M059J (cell line): Measurements from ENCODE around the gene DDX46. TPM values are rescaled to one million over a fixed set of nuclear protein-coding genes. Genes with fewer than 3 reads are reported as not detected.
"Not testable (repeated sequence)": the region's sequence is repeated elsewhere in the genome, so short reads cannot be mapped to it uniquely, and the experiment has no call there.

Source experiments
- DNase-seq: peaks from one replicate; pipeline ENCODE4 v3.0.0-alpha.2; 2012; ENCODE audit warnings: low read depth
- total RNA-seq: library from RNA; depleted of rRNA; stranded (reverse); fragments of >200 nt; shearing (Covaris generic); gene quantifications from 2 replicates; pipeline ENCODE4 v1.2.3, GENCODE V29; 2014

DDX46 gene
- total RNA-seq, 1 experiment from 2014 or later, result 29.0 TPM

GRCh38 chr5:134784241-134784920 lies 25.8 kb downstream of the DDX46 start:
- DNase-seq, result no peak

- DNase-seq, result peak; percentile 76
These were observed 26.5 kb downstream of the DDX46 start for GRCh38 chr5:134784946-134785620.

- DNase-seq, result no peak
These were observed 29.1 kb downstream of the DDX46 start for GRCh38 chr5:134787692-134788091.

GRCh38 chr5:134791580-134791979 lies 33.0 kb downstream of the DDX46 start:
- DNase-seq, result no peak

GRCh38 chr5:134792286-134792685 lies 33.7 kb downstream of the DDX46 start:
- DNase-seq, result no peak

GRCh38 chr5:134793111-134793510 lies 34.5 kb downstream of the DDX46 start:
- DNase-seq, result no peak

- peak; percentile 22 for DNase-seq
These were observed 35.5 kb downstream of the DDX46 start for GRCh38 chr5:134794082-134794481.

- no peak for DNase-seq
These were observed 36.2 kb downstream of the DDX46 start for GRCh38 chr5:134794819-134795218.

GRCh38 chr5:134798468-134798867 lies 39.9 kb downstream of the DDX46 start:
- no peak for DNase-seq

- DNase-seq, result no peak
These were observed 45.2 kb downstream of the DDX46 start for GRCh38 chr5:134803821-134804220.

- DNase-seq, result no peak
These were observed 54.8 kb downstream of the DDX46 start for GRCh38 chr5:134813407-134813806.

GRCh38 chr5:134813827-134814226 lies 55.2 kb downstream of the DDX46 start:
- no peak for DNase-seq

- DNase-seq, result no peak
These were observed 58.4 kb downstream of the DDX46 start for GRCh38 chr5:134817006-134817405.

- no peak for DNase-seq
These were observed 60.2 kb downstream of the DDX46 start for GRCh38 chr5:134818776-134819175.

GRCh38 chr5:134819407-134819963 lies 60.9 kb downstream of the DDX46 start:
- no peak for DNase-seq

GRCh38 chr5:134821841-134822240 lies 63.3 kb downstream of the DDX46 start:
- no peak for DNase-seq

- no peak for DNase-seq
These were observed 66.1 kb downstream of the DDX46 start for GRCh38 chr5:134824681-134825080.

- no peak for DNase-seq
These were observed 66.6 kb downstream of the DDX46 start for GRCh38 chr5:134825212-134825611.

GRCh38 chr5:134833340-134834032 lies 74.9 kb downstream of the DDX46 start:
- no peak for DNase-seq

- DNase-seq, result no peak
These were observed 77.0 kb downstream of the DDX46 start for GRCh38 chr5:134835623-134836022.

- peak; percentile 17 for DNase-seq
These were observed 79.1 kb downstream of the DDX46 start for GRCh38 chr5:134837530-134838181.

- DNase-seq, result not testable (repeated sequence)
These were observed 79.8 kb downstream of the DDX46 start for GRCh38 chr5:134838361-134838760.
